SK-N-SH (cell line): ENCODE data around the gene ZBTB14.

Source experiments
- EP300 ChIP-seq, 2 experiments: IDR thresholded peaks; 2 replicates each; pipeline versions ENCODE4 v1.4.0 to v1.6.1; 2012; ENCODE audit warnings: borderline replicate concordance in 1 of 2, low read depth in 1 of 2, low read length in 1 of 2
- TAF1 ChIP-seq: IDR thresholded peaks from 2 replicates; pipeline ENCODE4 v1.6.1; 2012; ENCODE audit warnings: low read depth, mild to moderate bottlenecking, low read length, moderate library complexity, borderline replicate concordance
- TEAD4 ChIP-seq: IDR thresholded peaks from 2 replicates; pipeline ENCODE4 v1.4.0; 2012; ENCODE audit warnings: mild to moderate bottlenecking, borderline replicate concordance; ENCODE audit not compliant: insufficient read depth
- TF ChIP-seq, protein P1 (sequence below): fragments of 200-600 bp; sonication (generic); IDR thresholded peaks from 2 replicates; pipeline ENCODE4 v1.6.1; 2017; ENCODE audit warnings: antibody characterized with exemption, mild to moderate bottlenecking, moderate library complexity
- TF ChIP-seq, protein P2 (sequence below): IDR thresholded peaks from 2 replicates; pipeline ENCODE4; 2012
- TF ChIP-seq, protein P3 (sequence below): IDR thresholded peaks from 2 replicates; pipeline ENCODE4 v1.4.0; 2012; ENCODE audit warnings: low read depth, borderline replicate concordance
- TF ChIP-seq, protein P4 (sequence below): IDR thresholded peaks from 2 replicates; pipeline ENCODE4 v1.6.1; 2012; ENCODE audit warnings: mild to moderate bottlenecking, low read depth, low read length, moderate library complexity

DNA sequence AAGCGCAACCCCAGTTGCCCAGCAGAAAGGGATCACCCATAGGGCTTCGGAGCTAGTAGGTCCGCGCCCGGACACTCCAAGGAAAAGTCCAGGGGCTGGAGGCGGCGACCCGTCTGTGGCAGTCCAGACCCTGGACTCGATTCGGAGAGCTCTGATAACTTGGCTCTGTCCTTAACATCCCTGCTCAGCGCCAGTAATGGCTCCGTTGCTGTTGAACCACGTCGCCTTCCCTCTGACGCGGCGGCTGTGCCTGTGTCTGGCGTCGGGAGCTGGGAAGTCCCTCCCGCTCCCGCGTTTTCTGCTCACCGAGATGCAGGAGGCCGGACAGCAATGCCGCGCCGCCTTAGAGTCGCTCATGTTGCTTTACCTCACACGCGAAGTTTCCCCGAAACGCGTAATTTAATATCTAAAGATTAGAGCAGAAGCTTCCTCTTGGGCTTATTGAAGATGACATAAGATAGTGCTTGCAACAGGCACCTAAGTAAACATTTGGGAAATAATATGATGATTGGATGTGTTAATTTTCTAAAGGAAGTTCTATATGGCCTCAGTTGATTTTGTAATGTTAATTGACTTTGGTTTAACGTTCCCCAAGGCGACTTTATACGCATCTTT lies 1.3 kb upstream of the ZBTB14 start:
- TF ChIP-seq, protein P1, sequence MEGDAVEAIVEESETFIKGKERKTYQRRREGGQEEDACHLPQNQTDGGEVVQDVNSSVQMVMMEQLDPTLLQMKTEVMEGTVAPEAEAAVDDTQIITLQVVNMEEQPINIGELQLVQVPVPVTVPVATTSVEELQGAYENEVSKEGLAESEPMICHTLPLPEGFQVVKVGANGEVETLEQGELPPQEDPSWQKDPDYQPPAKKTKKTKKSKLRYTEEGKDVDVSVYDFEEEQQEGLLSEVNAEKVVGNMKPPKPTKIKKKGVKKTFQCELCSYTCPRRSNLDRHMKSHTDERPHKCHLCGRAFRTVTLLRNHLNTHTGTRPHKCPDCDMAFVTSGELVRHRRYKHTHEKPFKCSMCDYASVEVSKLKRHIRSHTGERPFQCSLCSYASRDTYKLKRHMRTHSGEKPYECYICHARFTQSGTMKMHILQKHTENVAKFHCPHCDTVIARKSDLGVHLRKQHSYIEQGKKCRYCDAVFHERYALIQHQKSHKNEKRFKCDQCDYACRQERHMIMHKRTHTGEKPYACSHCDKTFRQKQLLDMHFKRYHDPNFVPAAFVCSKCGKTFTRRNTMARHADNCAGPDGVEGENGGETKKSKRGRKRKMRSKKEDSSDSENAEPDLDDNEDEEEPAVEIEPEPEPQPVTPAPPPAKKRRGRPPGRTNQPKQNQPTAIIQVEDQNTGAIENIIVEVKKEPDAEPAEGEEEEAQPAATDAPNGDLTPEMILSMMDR = no peak
- TF ChIP-seq, protein P2, sequence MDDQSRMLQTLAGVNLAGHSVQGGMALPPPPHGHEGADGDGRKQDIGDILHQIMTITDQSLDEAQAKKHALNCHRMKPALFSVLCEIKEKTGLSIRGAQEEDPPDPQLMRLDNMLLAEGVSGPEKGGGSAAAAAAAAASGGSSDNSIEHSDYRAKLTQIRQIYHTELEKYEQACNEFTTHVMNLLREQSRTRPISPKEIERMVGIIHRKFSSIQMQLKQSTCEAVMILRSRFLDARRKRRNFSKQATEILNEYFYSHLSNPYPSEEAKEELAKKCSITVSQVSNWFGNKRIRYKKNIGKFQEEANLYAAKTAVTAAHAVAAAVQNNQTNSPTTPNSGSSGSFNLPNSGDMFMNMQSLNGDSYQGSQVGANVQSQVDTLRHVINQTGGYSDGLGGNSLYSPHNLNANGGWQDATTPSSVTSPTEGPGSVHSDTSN = no peak
- TF ChIP-seq, protein P3, sequence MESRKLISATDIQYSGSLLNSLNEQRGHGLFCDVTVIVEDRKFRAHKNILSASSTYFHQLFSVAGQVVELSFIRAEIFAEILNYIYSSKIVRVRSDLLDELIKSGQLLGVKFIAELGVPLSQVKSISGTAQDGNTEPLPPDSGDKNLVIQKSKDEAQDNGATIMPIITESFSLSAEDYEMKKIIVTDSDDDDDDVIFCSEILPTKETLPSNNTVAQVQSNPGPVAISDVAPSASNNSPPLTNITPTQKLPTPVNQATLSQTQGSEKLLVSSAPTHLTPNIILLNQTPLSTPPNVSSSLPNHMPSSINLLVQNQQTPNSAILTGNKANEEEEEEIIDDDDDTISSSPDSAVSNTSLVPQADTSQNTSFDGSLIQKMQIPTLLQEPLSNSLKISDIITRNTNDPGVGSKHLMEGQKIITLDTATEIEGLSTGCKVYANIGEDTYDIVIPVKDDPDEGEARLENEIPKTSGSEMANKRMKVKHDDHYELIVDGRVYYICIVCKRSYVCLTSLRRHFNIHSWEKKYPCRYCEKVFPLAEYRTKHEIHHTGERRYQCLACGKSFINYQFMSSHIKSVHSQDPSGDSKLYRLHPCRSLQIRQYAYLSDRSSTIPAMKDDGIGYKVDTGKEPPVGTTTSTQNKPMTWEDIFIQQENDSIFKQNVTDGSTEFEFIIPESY = no peak
- TF ChIP-seq, protein P4, sequence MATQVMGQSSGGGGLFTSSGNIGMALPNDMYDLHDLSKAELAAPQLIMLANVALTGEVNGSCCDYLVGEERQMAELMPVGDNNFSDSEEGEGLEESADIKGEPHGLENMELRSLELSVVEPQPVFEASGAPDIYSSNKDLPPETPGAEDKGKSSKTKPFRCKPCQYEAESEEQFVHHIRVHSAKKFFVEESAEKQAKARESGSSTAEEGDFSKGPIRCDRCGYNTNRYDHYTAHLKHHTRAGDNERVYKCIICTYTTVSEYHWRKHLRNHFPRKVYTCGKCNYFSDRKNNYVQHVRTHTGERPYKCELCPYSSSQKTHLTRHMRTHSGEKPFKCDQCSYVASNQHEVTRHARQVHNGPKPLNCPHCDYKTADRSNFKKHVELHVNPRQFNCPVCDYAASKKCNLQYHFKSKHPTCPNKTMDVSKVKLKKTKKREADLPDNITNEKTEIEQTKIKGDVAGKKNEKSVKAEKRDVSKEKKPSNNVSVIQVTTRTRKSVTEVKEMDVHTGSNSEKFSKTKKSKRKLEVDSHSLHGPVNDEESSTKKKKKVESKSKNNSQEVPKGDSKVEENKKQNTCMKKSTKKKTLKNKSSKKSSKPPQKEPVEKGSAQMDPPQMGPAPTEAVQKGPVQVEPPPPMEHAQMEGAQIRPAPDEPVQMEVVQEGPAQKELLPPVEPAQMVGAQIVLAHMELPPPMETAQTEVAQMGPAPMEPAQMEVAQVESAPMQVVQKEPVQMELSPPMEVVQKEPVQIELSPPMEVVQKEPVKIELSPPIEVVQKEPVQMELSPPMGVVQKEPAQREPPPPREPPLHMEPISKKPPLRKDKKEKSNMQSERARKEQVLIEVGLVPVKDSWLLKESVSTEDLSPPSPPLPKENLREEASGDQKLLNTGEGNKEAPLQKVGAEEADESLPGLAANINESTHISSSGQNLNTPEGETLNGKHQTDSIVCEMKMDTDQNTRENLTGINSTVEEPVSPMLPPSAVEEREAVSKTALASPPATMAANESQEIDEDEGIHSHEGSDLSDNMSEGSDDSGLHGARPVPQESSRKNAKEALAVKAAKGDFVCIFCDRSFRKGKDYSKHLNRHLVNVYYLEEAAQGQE = no peak
- no peak for TF ChIP-seq EP300 (IDR thresholded peaks at IDR 0.05; ENCODE audit: borderline replicate concordance in 1 of 2, low read depth in 1 of 2, low read length in 1 of 2)
- TF ChIP-seq TEAD4 = no peak
- TF ChIP-seq TAF1 = no peak
